Measurements from ENCODE around the gene TMC4. TPM values are rescaled to one million over a fixed set of nuclear protein-coding genes. Genes with fewer than 3 reads are reported as not detected.

Gene TMC4
- total RNA-seq, 4 donors from 2014 or later = 0.17 to 2.4 (median 1.1) TPM; not detected in 1

DNA sequence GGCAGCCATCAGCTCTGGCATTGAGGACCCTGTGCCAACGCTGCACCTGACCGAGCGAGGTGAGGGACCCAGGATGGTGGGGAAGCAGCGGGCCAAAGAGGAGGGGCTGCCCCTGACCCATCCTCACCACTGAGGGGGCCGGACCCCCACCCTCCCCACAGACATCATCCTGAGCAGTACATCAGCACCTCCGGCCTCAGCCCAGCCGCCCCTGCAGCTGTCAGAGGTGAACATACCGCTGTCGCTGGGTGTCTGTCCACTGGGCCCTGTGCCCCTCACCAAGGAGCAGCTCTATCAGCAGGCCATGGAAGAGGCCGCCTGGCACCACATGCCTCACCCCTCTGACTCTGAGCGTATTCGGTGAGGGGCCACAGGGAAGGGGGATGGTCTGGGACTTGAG is 20.7 kb downstream of the TMC4 start:
- TF ChIP-seq CTCF (IDR thresholded peaks at IDR 0.05; ENCODE audit: low read depth) = no peak

DNA sequence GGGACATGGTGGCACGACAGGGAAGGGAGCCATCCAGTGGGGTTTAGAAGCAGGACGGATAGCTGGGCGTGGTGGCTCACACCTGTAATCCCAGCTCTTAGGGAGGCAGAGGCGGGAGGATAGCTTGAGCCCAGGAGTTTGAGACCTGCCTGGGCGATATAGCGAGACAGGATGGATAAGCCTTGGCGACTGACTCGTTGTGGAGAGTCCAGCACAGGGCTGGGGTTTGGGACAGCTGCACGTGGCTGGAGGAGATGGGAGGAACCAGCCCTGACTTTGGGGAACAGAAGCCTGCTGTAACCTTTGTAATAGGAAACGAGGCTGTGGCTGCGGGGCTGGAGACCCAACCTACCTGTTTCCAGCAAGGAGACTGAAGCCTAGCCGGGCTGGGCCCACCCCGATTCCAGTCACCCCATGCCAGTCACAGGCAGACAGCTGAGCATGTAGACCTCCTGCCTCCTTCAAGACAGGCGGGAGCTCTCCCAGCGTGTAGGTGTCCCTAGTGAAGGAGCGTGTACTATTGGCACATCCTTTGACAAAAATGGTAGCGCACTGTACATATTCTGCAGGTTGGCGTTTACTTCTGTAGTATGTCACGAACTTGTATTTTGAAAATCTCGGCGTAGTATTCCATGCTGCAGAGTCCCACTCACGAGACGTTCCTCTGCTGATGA is 21.5 kb downstream of the TMC4 start:
- no peak for TF ChIP-seq CTCF (IDR thresholded peaks at IDR 0.05; ENCODE audit: low read depth)

- no peak for TF ChIP-seq CTCF (IDR thresholded peaks at IDR 0.05; ENCODE audit: low read depth)
Measured at GRCh38 chr19:54149021-54149812, 23.7 kb downstream of the TMC4 start.

- TF ChIP-seq CTCF (IDR thresholded peaks at IDR 0.05; ENCODE audit: low read depth) = no peak
Measured at GRCh38 chr19:54148158-54148557, 24.8 kb downstream of the TMC4 start.

- no peak for TF ChIP-seq CTCF (IDR thresholded peaks at IDR 0.05; ENCODE audit: low read depth)
Measured at GRCh38 chr19:54147676-54148075, 25.3 kb downstream of the TMC4 start.

GRCh38 chr19:54145541-54146158 is 27.3 kb downstream of the TMC4 start:
- TF ChIP-seq CTCF (IDR thresholded peaks at IDR 0.05; ENCODE audit: low read depth) = no peak

DNA sequence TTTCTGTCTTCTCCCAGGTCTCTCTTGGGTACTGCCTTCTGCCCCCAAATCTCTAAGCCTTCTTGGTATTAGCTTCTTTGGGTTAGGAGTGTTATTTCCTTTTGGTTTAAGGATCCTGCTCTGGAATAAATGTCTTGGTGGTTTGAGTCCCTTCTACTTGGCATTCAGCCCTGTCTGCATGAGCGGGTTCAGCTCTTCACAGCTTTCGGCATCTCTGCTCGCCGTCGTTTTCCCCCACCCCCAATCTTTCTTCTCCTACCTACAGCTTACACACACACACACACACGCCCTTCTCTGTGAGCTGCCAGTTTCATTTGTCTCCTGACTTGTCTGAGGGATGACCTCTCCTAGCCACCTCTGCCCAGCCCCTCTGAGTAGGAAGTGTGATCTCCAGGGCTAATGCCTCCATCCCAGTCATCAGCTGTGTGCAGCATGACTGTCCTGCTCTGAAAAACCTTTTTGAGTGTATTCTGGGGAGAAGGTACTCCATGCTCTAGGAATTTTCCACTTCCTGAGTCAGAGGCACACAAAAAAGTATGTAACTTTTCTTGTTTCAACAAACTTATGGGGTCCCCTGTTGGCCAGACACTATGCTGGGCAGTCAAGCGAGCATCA is 30.7 kb downstream of the TMC4 start:
- no peak for TF ChIP-seq CTCF (IDR thresholded peaks at IDR 0.05; ENCODE audit: low read depth)
